HL-60 (cell line): ENCODE measurements around the gene FOXA2.

Experiments
- CTCF ChIP-seq: IDR thresholded peaks from one replicate; pipeline ENCODE4 v1.5.1; 2011; ENCODE audit warnings: low read length, control low read depth, inconsistent platforms; ENCODE audit not compliant: insufficient read depth
- GABPA ChIP-seq: IDR thresholded peaks from 2 replicates; pipeline ENCODE4 v1.6.1; 2012; ENCODE audit warnings: low read depth
- POLR2AphosphoS5 ChIP-seq: IDR thresholded peaks from 2 replicates; pipeline ENCODE4 v1.6.1; 2012; ENCODE audit warnings: low read depth
- SPI1 ChIP-seq: IDR thresholded peaks from 2 replicates; pipeline ENCODE4 v1.6.1; 2012; ENCODE audit warnings: low read depth, mild to moderate bottlenecking, borderline replicate concordance

DNA sequence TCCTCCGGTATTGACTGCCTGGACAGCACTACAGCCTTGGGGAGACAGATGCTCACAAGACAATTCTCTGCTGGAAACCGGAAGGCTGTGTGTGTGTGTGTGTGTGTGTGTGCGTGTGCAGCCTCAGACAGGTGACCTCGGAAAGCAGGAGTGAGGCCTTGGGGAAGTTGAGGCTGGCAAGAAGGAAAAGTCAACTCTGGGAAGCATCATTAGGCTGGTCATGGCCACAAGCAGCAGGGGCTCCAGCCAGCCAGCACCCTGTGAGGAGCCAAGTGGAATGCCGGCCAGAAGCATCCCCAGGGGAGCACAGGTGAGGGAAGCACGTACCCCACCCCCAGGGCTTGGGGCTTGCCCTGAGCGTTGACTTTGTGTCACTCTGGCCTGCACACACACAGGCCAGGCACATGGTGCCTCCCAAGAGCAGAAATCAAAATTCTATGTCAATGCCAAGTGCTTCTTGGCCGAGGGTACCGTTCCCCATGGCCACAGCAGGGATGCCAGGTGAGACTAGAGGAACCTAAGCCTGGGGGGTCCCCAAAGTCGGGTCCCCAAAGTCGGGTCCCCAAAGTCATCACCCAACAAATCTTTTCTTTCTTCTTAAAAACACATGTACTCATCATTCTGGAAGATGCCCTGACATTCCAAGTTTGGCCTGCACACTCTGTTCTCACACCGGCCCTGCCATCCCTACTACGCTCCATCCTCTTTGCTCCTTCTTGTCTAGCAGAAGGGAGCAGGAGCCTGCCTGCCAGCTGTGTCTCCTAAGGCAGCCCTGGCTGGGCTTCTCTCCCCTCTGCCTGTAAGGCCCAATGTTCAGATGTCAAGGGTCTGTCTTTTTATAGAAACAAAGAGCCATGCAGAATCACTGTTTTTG is 26.7 kb downstream of the FOXA2 start:
- no peak for TF ChIP-seq CTCF
- no peak for TF ChIP-seq POLR2AphosphoS5
- no peak for TF ChIP-seq GABPA
- no peak for TF ChIP-seq SPI1
